HG03045 (cell line): Measurements from ENCODE around the gene DLG1.
"Not testable (repeated sequence)": the region's sequence is repeated elsewhere in the genome, so short reads cannot be mapped to it uniquely, and the experiment has no call there.

Experiments
- ATAC-seq: cut with Tn5 transposase; IDR thresholded peaks from one replicate; pipeline ENCODE4 v1.9.1; 2021; ENCODE audit warnings: mild to moderate bottlenecking, moderate library complexity; ENCODE audit not compliant: unreplicated experiment

The DLG1 gene

DNA sequence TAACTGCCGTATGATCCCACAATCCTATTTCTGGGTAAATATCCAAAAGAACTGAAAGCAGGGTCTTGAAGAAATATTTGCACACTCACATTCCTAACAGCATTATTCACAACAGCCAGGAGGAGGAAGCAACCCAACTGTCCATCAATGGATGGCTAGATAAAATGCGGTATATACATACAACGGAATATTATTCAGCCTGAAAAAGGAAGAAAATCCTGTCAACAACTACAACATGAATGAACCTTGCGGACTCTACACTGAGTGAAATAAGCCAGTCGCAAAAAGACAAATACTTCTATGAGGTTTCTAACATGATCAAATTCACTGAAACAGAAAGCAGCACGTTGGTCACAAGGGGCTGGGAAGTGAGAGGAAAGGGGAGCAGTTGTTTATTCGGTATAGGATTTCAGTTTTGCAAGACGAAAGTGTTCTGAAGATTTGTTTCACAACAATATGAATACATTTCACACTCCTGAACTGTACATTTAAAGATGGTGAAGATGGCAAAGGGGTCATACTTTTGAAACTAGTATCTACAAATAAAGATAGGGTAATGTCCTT lies 6.2 kb downstream of the DLG1 start:
- ATAC-seq: no peak

DNA sequence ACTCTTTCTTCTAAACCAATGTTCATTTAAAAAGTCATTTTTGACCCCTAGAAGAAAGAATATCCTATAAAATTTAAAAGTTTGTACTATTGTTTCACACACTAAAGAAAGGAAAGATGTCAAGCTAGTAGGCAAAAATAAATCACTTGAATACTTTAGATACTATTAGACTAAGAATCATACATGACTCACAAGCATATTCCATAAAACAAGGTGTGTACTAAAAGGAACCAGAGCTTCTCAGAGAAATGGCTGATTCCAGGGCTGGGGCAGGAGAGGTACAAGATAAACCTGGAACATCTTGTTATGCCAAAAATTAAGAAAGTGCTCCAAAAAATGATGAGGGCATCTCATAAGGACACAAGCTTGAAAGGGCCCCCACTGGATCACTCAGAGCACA lies 8.7 kb downstream of the DLG1 start:
- no peak for ATAC-seq

DNA sequence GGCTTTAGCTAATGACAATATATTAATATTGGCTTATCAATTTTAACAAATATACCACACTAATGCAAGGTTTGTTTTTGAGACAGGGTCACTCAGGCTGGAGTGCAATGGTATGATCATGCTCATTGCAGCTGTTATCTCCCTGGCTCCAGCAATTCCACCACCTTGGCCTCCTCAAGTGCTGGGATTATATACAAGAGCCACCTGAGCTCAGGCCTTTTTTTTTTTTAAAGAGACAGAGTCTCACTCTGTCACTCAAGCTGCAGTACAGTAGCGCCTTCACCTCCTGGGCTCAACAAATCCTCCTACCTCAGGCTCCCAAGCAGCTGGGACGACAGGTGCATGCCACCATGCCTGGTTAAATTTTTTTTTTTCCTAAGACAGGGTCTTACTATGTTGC lies 11.7 kb downstream of the DLG1 start:
- ATAC-seq: no peak

DNA sequence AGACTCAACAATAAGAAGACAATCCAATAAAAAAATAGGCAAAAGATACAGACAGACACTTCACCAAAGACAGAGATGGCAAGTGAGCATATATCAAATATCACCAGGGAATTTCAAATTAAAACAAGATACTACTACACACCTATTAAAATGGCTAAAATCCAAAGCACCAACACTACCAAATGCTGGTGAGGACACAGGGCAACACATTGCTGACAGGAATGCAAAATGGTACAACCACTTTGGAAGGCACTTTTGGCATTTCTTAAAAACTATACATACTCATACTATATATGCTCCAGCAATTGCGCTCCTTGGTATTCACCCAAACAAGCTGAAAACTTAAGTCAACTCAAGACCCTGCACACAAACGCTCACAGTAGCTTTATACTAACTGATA lies 12.9 kb downstream of the DLG1 start:
- no peak for ATAC-seq

DNA sequence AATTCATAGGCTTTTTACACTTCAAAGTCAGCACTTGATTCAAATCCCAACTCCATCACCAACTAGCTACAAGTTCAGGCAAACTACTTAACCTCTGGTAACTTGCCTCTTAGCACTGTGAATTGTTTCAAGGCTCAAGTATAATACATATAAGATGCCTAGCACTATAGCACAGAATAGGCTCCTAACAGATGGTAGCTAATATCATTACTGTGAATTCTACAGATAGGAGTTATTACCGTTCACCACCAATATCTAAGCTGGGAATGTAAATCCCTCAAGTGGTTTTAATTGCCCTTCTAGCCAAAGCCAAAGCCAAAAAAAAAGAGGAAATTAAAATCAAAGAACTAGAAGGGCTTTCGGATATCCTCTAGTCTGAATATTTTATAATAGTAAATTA lies 15.4 kb downstream of the DLG1 start:
- ATAC-seq: no peak

DNA sequence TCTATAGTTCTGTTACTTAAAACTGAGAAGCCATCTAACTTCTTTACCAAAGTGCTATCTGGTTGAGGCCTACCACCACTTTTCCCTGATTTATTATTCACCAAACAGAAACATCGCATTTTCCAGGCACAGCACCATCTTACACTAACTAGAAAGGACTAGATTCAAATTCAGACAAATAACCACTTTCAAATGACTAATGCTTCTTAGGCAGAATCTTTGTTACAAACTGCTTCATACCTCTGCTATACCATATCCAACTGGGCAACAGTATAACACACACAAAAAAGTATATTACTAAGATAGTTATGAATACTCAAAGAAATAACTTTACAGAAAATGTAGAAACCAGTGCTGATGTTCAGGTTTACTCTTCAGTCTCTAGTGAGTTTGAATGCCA lies 16.6 kb downstream of the DLG1 start:
- ATAC-seq: no peak

DNA sequence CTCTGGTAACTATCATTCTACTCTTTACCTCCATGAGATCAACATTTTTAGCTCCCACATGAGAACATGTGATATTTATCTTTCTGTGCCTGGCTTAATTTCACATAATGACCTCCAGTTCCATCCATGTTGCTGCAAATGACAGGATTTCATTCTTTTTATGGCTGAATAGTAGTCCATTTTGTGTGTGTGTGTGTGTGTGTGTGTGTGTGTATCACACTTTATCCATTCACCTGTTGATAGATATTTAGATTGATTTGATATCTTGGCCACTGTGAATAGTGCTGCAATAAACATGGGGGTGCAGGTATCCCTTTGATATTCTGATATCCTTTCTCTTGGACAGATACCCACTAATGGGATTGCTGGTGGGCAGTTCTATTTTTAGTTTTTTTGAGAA lies 18.3 kb downstream of the DLG1 start:
- no peak for ATAC-seq

DNA sequence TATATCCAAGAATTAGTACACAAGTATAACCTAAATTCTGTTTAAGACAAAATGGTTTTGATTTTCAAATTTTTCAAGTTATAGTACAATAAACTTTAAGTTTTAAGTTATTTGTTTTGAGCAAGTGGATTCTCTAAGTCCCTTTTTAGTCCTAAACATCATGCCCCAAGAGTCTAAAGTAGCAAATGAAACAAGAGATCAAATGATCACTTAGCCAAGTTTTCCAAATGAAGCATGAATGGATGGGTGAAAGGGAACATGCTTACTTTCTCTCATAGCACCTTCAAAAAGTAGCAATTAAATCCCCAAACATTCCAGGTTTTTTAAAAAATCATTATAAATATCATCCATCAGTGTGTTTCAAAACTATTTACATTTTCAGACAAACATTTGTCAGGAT lies 19.5 kb downstream of the DLG1 start:
- no peak for ATAC-seq

DNA sequence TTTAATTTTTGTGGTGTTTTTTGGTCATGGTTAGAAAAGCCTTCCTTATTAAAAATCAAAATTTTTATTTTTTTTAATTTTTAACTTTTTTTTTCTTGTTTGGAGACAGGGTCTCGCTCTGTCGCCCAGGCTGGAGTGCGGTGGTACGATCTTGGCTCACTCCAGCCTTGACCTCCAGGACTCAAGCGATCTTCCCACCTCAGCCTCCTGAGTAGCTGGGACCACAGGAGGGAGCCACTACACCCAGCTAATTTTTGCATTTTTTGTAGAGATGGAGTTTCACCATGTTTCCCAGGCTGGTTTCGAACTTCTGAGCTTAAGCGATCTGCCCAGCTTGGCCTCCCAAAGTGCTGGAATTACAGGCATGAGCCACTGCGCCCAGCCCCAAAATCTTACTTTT lies 21.6 kb downstream of the DLG1 start:
- ATAC-seq: not testable (repeated sequence)

DNA sequence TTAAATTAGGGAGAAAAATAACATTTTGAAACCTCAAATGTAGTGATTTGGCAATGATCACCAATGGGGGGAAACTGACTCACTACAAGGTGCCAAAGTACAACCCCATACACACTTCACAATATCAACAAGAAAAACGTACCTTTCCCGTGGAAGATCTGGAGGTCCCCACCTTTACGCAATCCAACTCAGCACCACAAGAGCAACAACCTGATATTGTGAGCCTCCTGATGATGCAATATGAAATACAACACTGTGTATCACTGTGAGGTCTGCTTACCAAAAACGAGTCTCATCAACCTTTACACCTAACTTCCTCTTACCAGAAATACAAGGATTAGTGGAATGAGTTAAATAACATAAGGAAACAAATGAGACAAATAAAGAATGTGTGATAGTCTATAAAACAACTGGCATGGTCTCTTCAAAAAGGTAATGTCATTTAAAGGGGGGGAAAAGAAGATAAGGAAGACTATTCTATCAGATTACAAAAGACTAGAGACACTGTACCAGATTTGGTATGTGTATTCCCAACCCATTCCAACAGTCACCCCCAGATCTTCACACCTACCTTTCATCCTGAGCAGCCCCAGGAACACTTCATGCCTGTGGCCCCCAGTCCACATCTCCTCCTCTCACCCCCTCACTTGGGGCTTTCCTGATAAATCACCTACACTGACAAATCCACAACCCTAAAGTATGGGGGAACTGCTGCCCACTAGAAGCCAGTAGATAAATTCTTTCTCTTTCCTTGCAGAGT lies 27.7 kb downstream of the DLG1 start:
- ATAC-seq: no peak

DNA sequence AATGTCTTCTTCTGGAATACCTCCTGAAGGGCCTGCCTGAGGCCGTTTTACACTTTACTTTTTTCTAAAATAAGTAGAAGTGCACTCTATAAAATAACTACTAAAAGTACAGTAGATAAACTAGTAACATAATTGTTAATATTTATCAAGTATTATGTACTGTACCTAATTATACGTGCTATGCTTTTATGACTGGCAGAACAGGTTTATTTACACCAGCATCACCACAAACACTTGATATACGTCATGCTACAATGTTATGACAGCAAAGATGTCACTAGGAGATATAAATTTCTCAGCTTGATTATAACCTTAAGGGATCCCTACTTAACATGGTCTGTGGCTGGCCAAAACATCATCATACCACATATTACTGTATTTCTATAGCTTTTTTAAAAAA lies 29.4 kb downstream of the DLG1 start:
- ATAC-seq: no peak

DNA sequence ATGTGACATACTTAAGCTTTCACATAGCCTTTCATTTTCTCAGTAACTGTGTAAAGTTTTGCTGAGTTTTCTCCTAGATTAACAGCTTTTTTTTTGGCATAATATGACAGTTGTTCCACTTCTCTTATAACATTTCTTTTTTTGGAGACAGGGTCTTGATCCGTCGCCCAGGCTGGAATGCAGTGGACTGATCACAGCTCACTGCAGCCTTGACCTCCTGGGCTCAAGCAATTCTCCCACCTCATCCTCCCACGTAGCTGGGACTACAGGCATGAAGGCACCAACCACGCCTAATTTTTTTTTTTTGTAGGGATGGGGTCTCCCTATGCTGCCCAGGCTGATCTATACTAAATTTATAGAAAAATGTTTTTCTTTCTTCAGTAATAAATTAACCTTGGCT lies 30.1 kb downstream of the DLG1 start:
- no peak for ATAC-seq

DNA sequence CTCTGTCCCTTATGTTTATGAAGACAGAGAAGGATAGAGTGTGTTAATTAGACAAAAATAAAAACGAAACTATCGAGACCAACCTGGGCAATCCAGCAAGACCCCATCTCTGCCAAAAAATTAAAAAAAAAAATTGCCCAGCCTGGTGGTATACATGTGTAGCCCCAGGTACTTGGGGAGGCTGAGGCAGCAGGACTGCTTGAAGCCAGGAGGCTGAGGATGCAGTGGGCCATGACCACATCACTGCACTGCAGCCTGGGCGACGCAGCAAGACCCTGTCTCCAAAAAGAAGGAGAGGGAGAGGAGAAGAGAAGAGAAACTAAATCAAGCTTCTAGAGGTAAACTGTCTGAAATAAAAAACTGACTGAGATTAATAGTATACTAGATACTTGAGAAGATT lies 32.1 kb downstream of the DLG1 start:
- ATAC-seq: no peak

DNA sequence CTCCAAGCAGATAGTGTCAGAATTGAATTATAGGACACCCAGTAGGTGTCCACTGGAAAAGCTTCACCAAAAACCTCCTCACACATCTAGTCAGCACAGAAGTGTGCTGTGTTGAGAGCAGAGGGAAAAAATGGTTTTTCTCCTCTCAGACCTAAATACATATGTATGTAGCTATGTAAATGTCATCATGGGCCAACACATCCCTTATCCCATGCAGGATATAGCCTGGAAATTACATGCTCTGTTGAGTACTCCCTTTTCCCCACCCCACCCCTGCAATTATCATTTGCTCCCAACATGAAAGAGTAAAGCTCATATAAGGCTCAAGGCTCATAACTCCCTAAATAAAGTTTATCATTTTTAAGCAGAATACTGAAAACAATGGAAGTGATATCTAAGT lies 35.7 kb downstream of the DLG1 start:
- ATAC-seq: no peak

DNA sequence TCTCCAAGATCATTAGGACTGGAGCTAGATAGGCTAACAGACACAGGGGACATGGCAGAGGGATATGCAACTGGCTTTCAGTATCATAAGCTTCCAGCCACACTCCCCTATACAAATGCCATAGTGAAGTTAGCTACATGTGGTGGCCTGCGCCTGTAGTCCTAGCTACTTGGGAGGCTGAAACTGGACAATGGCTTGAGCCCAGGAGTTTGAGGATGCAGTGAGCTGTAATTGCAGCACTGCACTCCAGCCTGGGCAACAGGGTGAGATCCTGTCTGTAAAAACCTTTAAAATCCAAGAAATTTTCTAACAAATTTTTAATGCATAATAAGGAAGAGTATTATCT lies 37.3 kb downstream of the DLG1 start:
- ATAC-seq: no peak

DNA sequence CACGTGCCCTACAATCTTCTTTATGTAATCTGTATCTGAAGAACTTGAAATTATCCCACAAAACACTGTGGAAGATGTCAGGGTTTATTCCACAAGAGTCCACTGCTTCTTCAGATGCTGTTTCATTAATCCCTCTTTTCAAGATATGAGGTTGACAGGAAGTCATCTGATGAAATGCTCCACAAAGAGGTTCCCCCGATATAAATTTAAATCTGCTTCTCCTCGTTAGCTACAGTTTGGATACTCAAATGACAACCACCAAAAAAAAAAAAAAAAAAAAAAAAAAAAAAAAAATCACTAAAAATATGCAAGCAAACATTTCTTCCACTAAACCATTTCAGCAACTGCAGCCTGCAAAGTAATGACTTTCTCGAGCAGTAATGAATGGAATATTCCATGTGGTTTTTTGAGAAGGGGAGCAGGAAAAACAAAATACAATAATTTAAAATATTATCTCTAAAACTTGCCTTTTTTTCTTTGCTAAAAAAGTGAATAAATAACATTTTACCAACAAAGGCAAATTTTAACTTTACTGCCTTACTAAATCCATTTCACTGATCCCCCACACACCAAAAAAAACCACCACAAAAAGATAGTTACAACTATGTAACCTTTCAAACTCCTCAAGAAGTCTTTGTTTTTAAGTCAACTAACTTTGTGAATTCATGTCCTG lies 37.8 kb downstream of the DLG1 start:
- ATAC-seq: no peak

DNA sequence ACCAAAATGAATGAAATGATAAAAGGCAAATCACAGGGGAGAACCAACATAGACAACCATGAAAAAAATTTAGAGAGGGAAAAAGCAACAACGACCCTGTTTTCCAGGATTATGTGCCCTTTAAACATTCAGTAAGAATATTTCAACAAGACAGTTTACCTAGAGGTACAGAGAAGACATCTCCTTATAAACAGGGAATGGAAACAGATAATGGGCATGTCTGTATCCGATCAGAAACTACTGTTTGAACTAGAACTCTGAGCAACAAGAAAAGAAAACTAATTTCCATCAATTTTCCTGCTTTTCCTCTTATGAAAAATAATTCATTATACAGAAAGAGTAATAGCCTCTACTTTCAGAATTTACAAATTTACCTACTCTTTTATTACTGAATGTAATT lies 39.3 kb downstream of the DLG1 start:
- ATAC-seq: no peak

DNA sequence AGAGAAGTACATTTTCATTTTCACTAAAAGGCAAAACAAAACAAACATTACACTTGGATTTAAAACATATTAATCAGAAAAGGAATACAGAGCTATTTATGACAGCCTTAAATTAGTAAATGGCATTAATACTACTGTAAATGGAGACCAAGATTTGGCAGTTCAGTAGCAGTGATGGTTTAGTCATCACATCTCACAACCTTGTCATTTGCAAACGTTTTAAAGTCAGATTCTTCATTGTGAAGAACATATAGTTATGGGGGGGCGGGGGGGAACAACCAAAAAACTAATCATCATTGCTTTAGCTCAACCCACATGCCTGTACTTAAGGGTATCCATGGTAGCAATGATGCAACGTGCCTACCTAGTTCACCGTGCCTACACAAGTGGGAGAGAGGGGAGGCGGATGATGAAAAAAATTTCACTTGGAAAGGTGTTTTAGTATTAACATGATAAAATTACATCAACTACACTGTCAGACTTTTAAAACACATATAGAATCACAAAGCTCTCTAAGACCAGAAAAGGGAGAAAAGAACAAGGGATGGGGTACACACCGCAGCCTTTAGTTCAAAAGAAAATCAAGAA lies 40.1 kb downstream of the DLG1 start:
- ATAC-seq: no peak

DNA sequence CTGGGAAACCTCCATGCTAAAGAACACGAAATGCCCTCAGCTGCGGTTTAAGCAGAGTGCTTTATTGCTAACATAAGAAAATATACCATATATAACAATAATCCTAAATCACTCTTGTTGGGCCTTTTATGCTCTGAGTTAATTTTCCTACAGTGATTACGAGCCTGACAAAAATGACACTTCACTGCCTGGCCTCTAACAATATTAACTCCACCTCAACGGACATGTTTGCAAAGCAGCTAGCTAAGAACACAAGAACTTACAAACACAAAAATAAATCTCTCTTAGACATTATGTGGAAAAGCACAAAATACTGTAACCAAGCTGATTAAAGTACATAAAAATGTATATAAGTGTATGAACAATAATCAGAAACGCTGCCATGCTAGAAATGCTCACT lies 40.7 kb downstream of the DLG1 start:
- no peak for ATAC-seq

DNA sequence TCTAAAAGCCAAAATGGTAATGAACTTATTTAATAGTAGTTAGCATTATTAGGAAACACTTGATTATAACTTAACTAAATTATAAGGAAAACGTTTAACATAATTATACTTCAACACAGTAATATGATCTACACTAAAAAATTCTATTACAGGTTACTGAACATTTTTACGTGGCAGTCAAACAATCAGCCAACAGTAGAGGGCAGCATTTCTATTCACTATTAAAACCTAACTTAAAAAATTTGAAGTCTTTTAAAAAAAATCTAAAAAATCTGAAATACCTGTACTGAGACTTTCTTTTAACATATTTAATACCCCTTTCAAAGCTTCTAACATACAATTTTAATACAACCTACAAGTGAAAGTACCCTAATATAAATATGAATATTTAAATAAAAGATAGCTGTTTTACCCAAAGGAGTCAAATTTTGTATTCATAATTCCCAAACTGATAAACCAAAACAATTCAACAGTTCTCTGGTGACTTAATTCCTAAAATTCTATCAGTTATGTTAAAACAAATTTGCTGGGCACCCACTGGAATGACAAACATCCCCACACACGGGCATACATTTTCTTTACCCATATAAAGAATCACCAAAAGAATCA lies 41.5 kb downstream of the DLG1 start:
- ATAC-seq: no peak

DNA sequence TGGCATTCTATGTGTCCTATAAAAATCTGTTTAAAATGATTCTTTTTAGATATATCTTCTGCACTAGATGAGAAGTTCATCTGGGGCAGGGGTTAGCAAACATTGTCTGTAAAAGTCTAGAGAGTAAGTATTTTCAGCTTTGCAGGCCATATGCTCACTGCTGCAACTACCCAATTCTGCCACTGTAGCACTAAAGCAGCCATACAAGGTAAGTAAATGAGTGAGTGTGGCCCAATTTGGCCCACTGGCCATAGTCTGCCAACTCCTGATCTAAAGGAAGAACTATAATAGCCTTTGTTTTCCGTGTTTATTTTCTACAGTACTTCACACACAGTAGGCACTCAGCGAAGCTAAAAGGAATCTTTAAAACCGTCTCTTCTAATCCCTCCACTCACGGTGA lies 42.3 kb downstream of the DLG1 start:
- ATAC-seq: no peak
